C4-2B (cell line): ENCODE data around the gene MYADML2.

Experiments used
- H3K27ac ChIP-seq: fragments of 450-650 bp; 2 replicates; pipeline ENCODE4 v1.5.1; 2017
- ZFX ChIP-seq: fragments of 450-650 bp; IDR thresholded peaks from 2 replicates; pipeline ENCODE4 v1.6.1; 2017
- TF ChIP-seq, protein P1 (sequence below): fragments of 450-650 bp; conservative IDR thresholded peaks from 2 replicates; pipeline ENCODE4 v1.5.1; 2017; ENCODE audit warnings: mild to moderate bottlenecking

The MYADML2 gene

GRCh38 chr17:81959362-81960129 is 12.5 kb upstream of the MYADML2 start:
- TF ChIP-seq, protein P1, sequence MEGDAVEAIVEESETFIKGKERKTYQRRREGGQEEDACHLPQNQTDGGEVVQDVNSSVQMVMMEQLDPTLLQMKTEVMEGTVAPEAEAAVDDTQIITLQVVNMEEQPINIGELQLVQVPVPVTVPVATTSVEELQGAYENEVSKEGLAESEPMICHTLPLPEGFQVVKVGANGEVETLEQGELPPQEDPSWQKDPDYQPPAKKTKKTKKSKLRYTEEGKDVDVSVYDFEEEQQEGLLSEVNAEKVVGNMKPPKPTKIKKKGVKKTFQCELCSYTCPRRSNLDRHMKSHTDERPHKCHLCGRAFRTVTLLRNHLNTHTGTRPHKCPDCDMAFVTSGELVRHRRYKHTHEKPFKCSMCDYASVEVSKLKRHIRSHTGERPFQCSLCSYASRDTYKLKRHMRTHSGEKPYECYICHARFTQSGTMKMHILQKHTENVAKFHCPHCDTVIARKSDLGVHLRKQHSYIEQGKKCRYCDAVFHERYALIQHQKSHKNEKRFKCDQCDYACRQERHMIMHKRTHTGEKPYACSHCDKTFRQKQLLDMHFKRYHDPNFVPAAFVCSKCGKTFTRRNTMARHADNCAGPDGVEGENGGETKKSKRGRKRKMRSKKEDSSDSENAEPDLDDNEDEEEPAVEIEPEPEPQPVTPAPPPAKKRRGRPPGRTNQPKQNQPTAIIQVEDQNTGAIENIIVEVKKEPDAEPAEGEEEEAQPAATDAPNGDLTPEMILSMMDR = peak; percentile 99
- TF ChIP-seq ZFX = no peak
- no peak overlapping the region for H3K27ac ChIP-seq

GRCh38 chr17:81958633-81959342 is 11.8 kb upstream of the MYADML2 start:
- TF ChIP-seq, protein P1 = no peak
- no peak for TF ChIP-seq ZFX
- H3K27ac ChIP-seq = no peak overlapping the region

DNA sequence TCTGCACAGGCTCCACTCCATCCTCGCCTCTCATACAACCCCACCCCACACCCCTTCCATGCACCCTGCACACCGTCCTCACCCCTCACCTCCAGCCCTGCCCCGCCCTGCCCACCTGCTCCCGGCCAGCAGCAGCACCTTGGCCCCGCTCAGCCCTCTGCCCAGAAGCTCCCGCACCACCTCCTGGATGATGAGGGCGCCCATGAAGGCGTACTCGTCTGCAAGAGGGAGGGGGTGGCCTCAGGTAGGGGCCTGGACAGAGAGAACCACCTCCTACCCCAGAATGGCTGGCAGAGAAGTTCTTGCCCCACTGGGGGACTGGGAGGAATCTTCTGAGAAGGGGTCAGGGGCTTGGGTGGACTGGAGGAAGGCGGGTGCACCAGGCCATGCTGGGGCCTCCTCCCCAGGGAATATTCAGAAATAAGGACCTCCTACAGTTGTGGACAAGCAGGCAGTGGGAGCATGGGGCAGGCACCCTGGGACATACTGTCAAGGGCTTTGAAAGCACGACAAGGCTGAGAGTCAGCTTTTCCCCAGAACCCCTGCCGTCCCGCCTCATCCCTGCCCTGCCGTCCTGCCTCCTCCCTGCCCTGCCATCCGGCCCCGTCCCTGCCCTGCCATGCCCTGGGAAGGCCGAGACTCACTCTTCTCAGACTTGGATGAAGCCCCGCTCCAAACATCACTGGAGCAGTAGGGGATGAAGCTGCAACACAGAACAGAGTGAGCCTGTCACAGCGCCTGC is 10.8 kb upstream of the MYADML2 start:
- no peak for TF ChIP-seq ZFX
- TF ChIP-seq, protein P1 = no peak
- no peak overlapping the region for H3K27ac ChIP-seq

DNA sequence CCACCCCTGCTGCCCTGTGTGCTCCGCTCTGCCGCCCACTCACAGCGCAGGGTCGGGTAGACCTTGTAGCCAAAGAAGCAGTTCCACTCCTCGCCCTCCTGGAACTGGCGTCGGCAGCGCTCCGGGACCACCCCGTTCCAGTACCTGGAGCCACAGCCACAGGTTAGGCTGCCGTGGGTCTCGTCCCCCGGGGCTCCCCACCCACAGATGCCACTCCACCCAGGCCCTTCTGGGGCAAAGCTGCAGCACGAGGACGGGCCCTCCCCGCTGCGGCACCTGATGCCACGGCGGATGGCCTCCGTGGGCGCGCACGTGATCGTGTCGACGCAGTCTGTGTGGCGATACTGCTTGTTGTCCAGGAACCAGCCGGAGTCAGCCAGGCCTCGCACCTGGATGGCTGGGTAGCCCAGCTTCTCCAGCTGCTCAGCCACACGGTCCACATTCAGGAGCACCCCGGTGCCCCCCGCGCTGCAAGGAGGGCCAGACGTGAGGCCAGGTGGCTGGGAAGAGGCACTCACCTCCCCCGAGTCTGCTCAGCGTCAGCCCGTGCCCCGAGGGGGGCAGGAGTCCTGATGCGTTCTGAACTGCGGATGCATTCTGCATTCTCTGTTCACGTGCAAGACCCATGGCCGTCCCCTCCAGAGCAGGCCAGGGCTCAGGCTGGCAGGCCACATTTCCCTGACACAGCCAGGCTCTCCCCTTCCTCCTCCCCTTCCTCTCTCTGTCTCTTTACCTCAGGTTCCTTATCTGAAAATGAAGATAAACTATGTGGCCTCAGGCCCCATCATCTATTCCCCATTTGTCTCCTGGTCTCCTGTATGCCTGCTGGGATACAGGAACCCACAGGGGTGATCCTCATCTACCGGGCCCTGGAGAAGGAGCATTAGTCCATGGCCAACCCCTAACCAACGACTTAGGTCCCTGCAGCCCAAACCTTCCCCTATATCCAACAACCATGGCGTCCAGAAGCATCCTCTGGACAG is 9.9 kb upstream of the MYADML2 start:
- H3K27ac ChIP-seq = no peak overlapping the region
- TF ChIP-seq, protein P1 = no peak
- TF ChIP-seq ZFX = no peak

DNA sequence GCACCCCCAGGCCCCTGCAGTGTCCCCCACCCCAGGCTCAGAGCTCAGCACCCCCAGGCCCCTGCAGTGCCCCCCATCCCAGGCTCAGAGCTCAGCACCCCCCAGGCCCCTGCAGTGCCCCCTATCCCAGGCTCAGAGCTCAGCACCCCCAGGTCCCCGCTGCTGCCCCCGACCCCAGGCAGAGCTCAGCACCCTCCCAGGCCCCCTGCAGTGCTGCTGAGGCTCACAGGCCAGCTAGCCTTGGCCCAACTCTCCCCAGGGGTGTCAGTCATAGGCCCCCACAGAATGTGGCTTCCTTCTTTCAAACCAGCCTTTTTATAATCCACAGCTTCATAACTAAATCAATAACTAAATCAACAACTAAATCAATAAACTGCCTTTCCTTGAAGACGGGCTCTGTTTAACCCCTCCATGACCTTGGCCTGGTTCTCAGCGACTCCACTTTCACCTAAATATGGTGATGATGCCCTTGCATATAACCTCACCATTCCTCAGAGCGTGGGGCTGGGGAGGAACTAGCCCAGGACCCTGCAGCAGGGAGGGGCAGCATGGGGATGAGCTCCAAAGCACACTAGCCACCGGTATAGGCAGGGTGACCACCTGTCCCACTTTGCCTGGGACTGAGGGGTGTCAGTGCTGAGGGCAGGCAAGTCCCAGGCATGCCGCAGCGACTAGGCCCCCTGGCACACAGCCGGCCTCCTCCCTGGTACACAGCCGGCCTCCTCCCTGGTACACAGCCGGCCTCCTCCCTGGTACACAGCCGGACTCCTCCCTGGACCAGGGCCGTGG is 8.9 kb upstream of the MYADML2 start:
- H3K27ac ChIP-seq = no peak overlapping the region
- TF ChIP-seq, protein P1 = no peak
- TF ChIP-seq ZFX = no peak

DNA sequence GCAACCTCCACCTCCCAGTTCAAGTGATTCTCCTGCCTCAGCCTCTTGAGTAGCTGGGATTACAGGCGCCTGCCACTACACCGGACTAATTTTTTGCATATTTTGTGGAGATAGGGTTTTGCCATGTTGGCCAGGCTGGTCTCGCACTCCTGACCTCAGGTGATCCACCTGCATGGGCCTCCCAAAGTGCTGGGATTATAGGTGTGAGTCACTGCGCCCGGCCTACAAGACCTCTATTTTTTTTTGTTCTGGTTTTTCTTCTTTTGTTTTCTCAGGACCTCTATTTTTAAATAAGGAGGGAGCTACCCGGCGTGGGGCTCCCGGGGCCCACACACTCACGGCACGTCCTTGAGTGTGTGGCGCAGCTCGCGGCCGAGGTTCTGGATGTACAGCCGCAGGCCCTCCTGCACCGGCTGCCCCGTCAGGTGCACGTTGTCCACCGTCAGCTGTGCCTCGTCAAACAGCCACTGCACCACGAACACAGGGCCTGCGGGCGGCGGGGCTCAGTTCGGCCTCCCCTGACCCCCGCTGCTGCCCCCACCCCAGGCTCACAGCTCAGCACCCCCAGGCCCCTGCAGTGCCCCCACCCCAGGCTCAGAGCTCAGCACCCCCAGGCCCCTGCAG is 8.1 kb upstream of the MYADML2 start:
- no peak overlapping the region for H3K27ac ChIP-seq
- no peak for TF ChIP-seq ZFX
- TF ChIP-seq, protein P1 = no peak
